ENCODE results near the gene SIGLEC1. TPM values are rescaled to one million over a fixed set of nuclear protein-coding genes. Genes with fewer than 3 reads are reported as not detected.

SIGLEC1 gene
- total RNA-seq, 1 donor from 2014 or later = not detected

GRCh38 chr20:3751675-3752385, 39.4 kb upstream of the SIGLEC1 start:
- Mint-ChIP-seq H3K27me3 (ENCODE audit: low read depth) (no peaks in the 10 kb centered on the region), H3K4me1 (ENCODE audit: low read depth) (peaks cover 6% of the 10 kb centered on the region), H3K27ac (peak overlapping the region; percentile 33), H3K9me3 (no peaks in the 10 kb centered on the region), H3K4me3 (ENCODE audit: low read depth) (peak overlapping the region; percentile 51), H3K36me3 (ENCODE audit: low read depth) (peaks cover 6% of the 10 kb centered on the region)
- peak; percentile 33 for DNase-seq (ENCODE audit: low spot score)
- intact Hi-C loops (cut with micrococcal nuclease) = loop anchor here (2.0 kb wide), 1 partner anchor 15 kb away; the partner anchor contains the start of gene ADISSP

DNA sequence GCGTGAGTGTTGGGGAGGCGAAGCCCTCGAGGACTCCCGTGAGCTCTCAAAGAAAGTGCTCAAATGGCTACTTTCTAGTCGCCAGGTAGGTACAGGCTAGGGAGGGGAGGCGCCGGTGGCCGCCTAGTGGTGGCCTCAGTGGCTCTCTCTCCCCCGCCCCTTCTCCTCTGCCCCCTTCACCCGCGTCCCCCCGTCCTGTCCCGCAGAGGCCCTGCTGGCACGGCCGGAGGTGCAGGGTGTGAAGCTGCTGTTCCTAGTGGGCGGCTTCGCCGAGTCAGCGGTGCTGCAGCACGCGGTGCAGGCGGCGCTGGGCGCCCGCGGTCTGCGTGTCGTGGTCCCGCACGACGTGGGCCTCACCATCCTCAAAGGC, 38.9 kb upstream of the SIGLEC1 start:
- DNase-seq (ENCODE audit: low spot score) = no peak
- no peak overlapping the region for H3K4me3 Mint-ChIP-seq (ENCODE audit: low read depth)
- H3K27ac Mint-ChIP-seq = no peak overlapping the region
- no peaks in the 10 kb centered on the region for H3K9me3 Mint-ChIP-seq
- H3K27me3 Mint-ChIP-seq (ENCODE audit: low read depth) = no peaks in the 10 kb centered on the region
- peaks cover 3% of the 10 kb centered on the region for H3K36me3 Mint-ChIP-seq (ENCODE audit: low read depth)
- intact Hi-C loops (cut with micrococcal nuclease) = no loop called here
- H3K4me1 Mint-ChIP-seq (ENCODE audit: low read depth) = peaks cover 6% of the 10 kb centered on the region

- Mint-ChIP-seq H3K36me3 (ENCODE audit: low read depth) (peaks cover 3% of the 10 kb centered on the region), H3K4me3 (ENCODE audit: low read depth) (no peak overlapping the region), H3K4me1 (ENCODE audit: low read depth) (peaks cover 7% of the 10 kb centered on the region), H3K27me3 (ENCODE audit: low read depth) (peaks cover under 1% of the 10 kb centered on the region), H3K9me3 (no peaks in the 10 kb centered on the region), H3K27ac (no peak overlapping the region)
- intact Hi-C loops (cut with micrococcal nuclease) = no loop called here
- no peak for DNase-seq (ENCODE audit: low spot score)
Measured at GRCh38 chr20:3749689-3750531, 37.5 kb upstream of the SIGLEC1 start.

GRCh38 chr20:3749087-3749688, 36.8 kb upstream of the SIGLEC1 start:
- intact Hi-C loops (cut with micrococcal nuclease) = no loop called here
- H3K9me3 Mint-ChIP-seq = no peaks in the 10 kb centered on the region
- no peak overlapping the region for H3K4me3 Mint-ChIP-seq (ENCODE audit: low read depth)
- H3K27me3 Mint-ChIP-seq (ENCODE audit: low read depth) = peaks cover 6% of the 10 kb centered on the region
- DNase-seq (ENCODE audit: low spot score) = no peak
- no peak overlapping the region for H3K27ac Mint-ChIP-seq
- peaks cover 13% of the 10 kb centered on the region for H3K4me1 Mint-ChIP-seq (ENCODE audit: low read depth)
- H3K36me3 Mint-ChIP-seq (ENCODE audit: low read depth) = no peaks in the 10 kb centered on the region

DNA sequence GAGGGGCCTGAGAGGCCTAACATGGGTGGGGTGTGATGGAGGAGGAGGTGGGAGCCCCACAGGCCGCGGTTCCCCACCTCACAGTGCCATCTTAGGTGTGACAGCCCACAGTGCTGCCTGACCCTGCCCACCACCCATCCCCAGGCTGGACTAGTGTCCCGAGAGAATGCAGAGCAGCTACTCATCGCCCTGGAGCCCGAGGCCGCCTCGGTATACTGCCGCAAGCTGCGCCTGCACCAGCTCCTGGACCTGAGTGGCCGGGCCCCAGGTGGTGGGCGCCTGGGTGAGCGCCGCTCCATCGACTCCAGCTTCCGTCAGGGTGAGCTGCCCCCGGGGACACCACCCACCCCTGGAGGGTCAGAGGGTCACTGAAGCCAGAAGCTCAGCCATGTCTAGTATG, 35.7 kb upstream of the SIGLEC1 start:
- Mint-ChIP-seq H3K4me1 (ENCODE audit: low read depth) (peaks cover 11% of the 10 kb centered on the region), H3K27me3 (ENCODE audit: low read depth) (peaks cover 6% of the 10 kb centered on the region), H3K4me3 (ENCODE audit: low read depth) (no peak overlapping the region), H3K27ac (no peak overlapping the region), H3K9me3 (no peaks in the 10 kb centered on the region), H3K36me3 (ENCODE audit: low read depth) (no peaks in the 10 kb centered on the region)
- DNase-seq (ENCODE audit: low spot score) = no peak
- intact Hi-C loops (cut with micrococcal nuclease) = no loop called here

- no peak overlapping the region for H3K4me3 Mint-ChIP-seq (ENCODE audit: low read depth)
- DNase-seq (ENCODE audit: low spot score) = no peak
- no peaks in the 10 kb centered on the region for H3K9me3 Mint-ChIP-seq
- peaks cover 10% of the 10 kb centered on the region for H3K4me1 Mint-ChIP-seq (ENCODE audit: low read depth)
- intact Hi-C loops (cut with micrococcal nuclease) = no loop called here
- H3K27ac Mint-ChIP-seq = no peak overlapping the region
- no peaks in the 10 kb centered on the region for H3K36me3 Mint-ChIP-seq (ENCODE audit: low read depth)
- peaks cover 6% of the 10 kb centered on the region for H3K27me3 Mint-ChIP-seq (ENCODE audit: low read depth)
Measured at GRCh38 chr20:3747471-3747870, 35.1 kb upstream of the SIGLEC1 start.

- no peaks in the 10 kb centered on the region for H3K36me3 Mint-ChIP-seq (ENCODE audit: low read depth)
- intact Hi-C loops (cut with micrococcal nuclease) = no loop called here
- no peaks in the 10 kb centered on the region for H3K9me3 Mint-ChIP-seq
- DNase-seq (ENCODE audit: low spot score) = no peak
- peaks cover 6% of the 10 kb centered on the region for H3K27me3 Mint-ChIP-seq (ENCODE audit: low read depth)
- H3K4me3 Mint-ChIP-seq (ENCODE audit: low read depth) = no peak overlapping the region
- H3K27ac Mint-ChIP-seq = no peak overlapping the region
- peaks cover 7% of the 10 kb centered on the region for H3K4me1 Mint-ChIP-seq (ENCODE audit: low read depth)
Measured at GRCh38 chr20:3745686-3746173, 33.3 kb upstream of the SIGLEC1 start.

- H3K36me3 Mint-ChIP-seq (ENCODE audit: low read depth) = no peaks in the 10 kb centered on the region
- intact Hi-C loops (cut with micrococcal nuclease) = no loop called here
Measured at GRCh38 chr20:3744806-3745685, 32.6 kb upstream of the SIGLEC1 start.

DNA sequence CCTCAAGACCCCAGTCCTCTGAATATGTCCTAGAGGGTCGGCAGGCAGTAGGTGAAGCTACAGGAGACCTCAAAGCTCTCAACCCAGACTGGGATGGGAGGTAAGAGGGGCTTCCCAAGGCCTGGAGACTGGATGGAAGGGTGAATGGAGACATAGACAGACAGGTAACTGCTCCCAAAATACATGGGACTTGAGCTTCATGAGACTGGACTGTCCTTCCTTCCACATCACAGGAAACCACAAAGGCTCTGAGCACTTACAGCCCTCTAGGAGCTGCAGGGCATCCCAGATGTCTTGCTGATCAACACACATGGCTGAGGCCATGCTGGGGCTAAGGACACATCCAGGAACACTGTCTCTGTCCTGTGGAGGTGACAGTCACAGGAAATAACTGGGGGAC, 31.6 kb upstream of the SIGLEC1 start:
- H3K4me3 Mint-ChIP-seq (ENCODE audit: low read depth) = no peak overlapping the region
- peaks cover 6% of the 10 kb centered on the region for H3K27me3 Mint-ChIP-seq (ENCODE audit: low read depth)
- H3K9me3 Mint-ChIP-seq = no peaks in the 10 kb centered on the region
- H3K4me1 Mint-ChIP-seq (ENCODE audit: low read depth) = peaks cover 7% of the 10 kb centered on the region
- H3K36me3 Mint-ChIP-seq (ENCODE audit: low read depth) = no peaks in the 10 kb centered on the region
- no peak for DNase-seq (ENCODE audit: low spot score)
- intact Hi-C loops (cut with micrococcal nuclease) = no loop called here
- H3K27ac Mint-ChIP-seq = no peak overlapping the region

More at GRCh38 chr20:3744806-3745685, 32.6 kb upstream of the SIGLEC1 start:
- peak overlapping the region; percentile 75 for H3K4me3 Mint-ChIP-seq (ENCODE audit: low read depth)
- no peak overlapping the region for H3K27ac Mint-ChIP-seq
- peak; percentile 70 for DNase-seq (ENCODE audit: low spot score)
- peaks cover 7% of the 10 kb centered on the region for H3K4me1 Mint-ChIP-seq (ENCODE audit: low read depth)
- peaks cover 6% of the 10 kb centered on the region for H3K27me3 Mint-ChIP-seq (ENCODE audit: low read depth)
- no peaks in the 10 kb centered on the region for H3K9me3 Mint-ChIP-seq

- intact Hi-C loops (cut with micrococcal nuclease) = no loop called here
- no peaks in the 10 kb centered on the region for H3K36me3 Mint-ChIP-seq (ENCODE audit: low read depth)
- H3K9me3 Mint-ChIP-seq = no peaks in the 10 kb centered on the region
- no peak overlapping the region for H3K27ac Mint-ChIP-seq
- no peak for DNase-seq (ENCODE audit: low spot score)
- peaks cover 7% of the 10 kb centered on the region for H3K4me1 Mint-ChIP-seq (ENCODE audit: low read depth)
- H3K4me3 Mint-ChIP-seq (ENCODE audit: low read depth) = no peak overlapping the region
- H3K27me3 Mint-ChIP-seq (ENCODE audit: low read depth) = peaks cover 6% of the 10 kb centered on the region
Measured at GRCh38 chr20:3743251-3743650, 30.9 kb upstream of the SIGLEC1 start.

DNA sequence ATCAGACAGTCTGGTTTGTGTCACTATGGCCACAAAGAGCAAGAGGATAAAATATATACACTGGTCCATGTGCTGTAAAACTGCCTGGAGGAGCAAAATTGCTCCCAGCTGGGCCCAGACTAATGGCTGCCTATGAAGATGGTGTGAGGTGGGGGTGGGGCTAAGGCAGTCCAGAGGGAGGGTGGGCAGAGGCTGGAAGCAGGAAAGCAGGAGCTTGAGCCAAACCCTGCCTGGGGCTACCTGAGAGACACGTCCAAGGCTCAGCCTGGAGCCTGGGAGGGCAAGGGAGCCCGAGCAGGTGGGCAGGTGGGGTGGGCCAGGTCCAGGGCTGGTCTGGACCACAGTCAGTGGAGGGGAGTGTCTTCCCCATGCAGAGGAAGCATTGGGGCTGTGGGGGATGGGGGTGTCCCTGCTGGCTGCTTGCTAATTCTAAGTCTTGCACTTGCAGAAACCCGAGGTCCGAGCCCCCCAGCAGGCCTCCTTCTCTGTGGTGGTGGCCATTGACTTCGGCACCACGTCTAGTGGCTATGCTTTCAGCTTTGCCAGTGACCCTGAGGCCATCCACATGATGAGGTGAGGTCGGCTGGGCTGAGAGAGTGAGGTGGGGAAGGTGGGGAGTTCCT, 29.5 kb upstream of the SIGLEC1 start:
- H3K27ac Mint-ChIP-seq = no peak overlapping the region
- intact Hi-C loops (cut with micrococcal nuclease) = no loop called here
- no peaks in the 10 kb centered on the region for H3K9me3 Mint-ChIP-seq
- no peak for DNase-seq (ENCODE audit: low spot score)
- H3K27me3 Mint-ChIP-seq (ENCODE audit: low read depth) = peaks cover 9% of the 10 kb centered on the region
- no peak overlapping the region for H3K4me3 Mint-ChIP-seq (ENCODE audit: low read depth)
- H3K36me3 Mint-ChIP-seq (ENCODE audit: low read depth) = no peaks in the 10 kb centered on the region
- peaks cover 7% of the 10 kb centered on the region for H3K4me1 Mint-ChIP-seq (ENCODE audit: low read depth)

All from activated T-helper 2 cell treated with anti-CD3 and anti-CD28 coated beads, Interferon-gamma antibody, Interleukin-2, Interleukin-4, amounts not matched to agents 10 μg/mL and 5 μg/mL and 100 μg/mL, durations not matched to agents 14 hours and 24 hours and 36 hours (primary cell).